Erythroblast (primary cell): Measurements from ENCODE around the gene GALK2.
"Not testable (repeated sequence)": the region's sequence is repeated elsewhere in the genome, so short reads cannot be mapped to it uniquely, and the experiment has no call there.

Source experiments
- DNase-seq, 2 experiments: peaks; one replicate each; lab custom pipeline; 2025; lab: John Stamatoyannopoulos, UW
- GATA1 ChIP-seq: IDR thresholded peaks from 2 replicates; pipeline ENCODE4 v1.6.1; 2011; ENCODE audit warnings: low read depth, mild to moderate bottlenecking, control low read depth, low read length, moderate library complexity
- POLR2A ChIP-seq: IDR thresholded peaks from 2 replicates; pipeline ENCODE4 v1.6.1; 2011; ENCODE audit warnings: mild to moderate bottlenecking, low read length

GALK2 gene

GRCh38 chr15:49331442-49331841, 161.4 kb downstream of the GALK2 start:
- no peak for DNase-seq
- TF ChIP-seq GATA1 (no peak), POLR2A (no peak)

GRCh38 chr15:49331951-49332350, 161.9 kb downstream of the GALK2 start:
- DNase-seq: no peak
- TF ChIP-seq GATA1 (no peak), POLR2A (no peak)

GRCh38 chr15:49339656-49340055, 169.6 kb downstream of the GALK2 start:
- no peak for TF ChIP-seq POLR2A
- TF ChIP-seq GATA1: no peak
- DNase-seq: no peak

- TF ChIP-seq POLR2A: no peak
- no peak for DNase-seq
Observed at GRCh38 chr15:49343546-49343945, 173.5 kb downstream of the GALK2 start.

- not testable (repeated sequence) for DNase-seq
Observed at GRCh38 chr15:49354439-49354838, 184.4 kb downstream of the GALK2 start.

- no peak for DNase-seq
- no peak for TF ChIP-seq GATA1
- no peak for TF ChIP-seq POLR2A
Observed at GRCh38 chr15:49361370-49361769, 191.3 kb downstream of the GALK2 start.

- DNase-seq: no peak
- TF ChIP-seq POLR2A (no peak), GATA1 (no peak)
Observed at GRCh38 chr15:49366496-49366895, 196.4 kb downstream of the GALK2 start.

GRCh38 chr15:49370782-49371181, 200.7 kb downstream of the GALK2 start:
- TF ChIP-seq POLR2A: no peak
- TF ChIP-seq GATA1: no peak
- peak; percentile 31 to 37 for DNase-seq

- TF ChIP-seq GATA1: no peak
- TF ChIP-seq POLR2A: no peak
- DNase-seq: no peak
Observed at GRCh38 chr15:49372366-49372765, 202.3 kb downstream of the GALK2 start.

GRCh38 chr15:49379996-49380395, 209.9 kb downstream of the GALK2 start:
- DNase-seq: no peak
- TF ChIP-seq GATA1: no peak
- no peak for TF ChIP-seq POLR2A

GRCh38 chr15:49380912-49381311, 210.9 kb downstream of the GALK2 start:
- no peak for DNase-seq
- TF ChIP-seq POLR2A: no peak
- TF ChIP-seq GATA1: no peak
